ENCODE data around the gene BCAS3. TPM values are rescaled to one million over a fixed set of nuclear protein-coding genes. Genes with fewer than 3 reads are reported as not detected.
"Not testable (repeated sequence)": the region's sequence is repeated elsewhere in the genome, so short reads cannot be mapped to it uniquely, and the experiment has no call there.

Gene BCAS3
- total RNA-seq, 1 donor from 2014 or later = 17.1 TPM

DNA sequence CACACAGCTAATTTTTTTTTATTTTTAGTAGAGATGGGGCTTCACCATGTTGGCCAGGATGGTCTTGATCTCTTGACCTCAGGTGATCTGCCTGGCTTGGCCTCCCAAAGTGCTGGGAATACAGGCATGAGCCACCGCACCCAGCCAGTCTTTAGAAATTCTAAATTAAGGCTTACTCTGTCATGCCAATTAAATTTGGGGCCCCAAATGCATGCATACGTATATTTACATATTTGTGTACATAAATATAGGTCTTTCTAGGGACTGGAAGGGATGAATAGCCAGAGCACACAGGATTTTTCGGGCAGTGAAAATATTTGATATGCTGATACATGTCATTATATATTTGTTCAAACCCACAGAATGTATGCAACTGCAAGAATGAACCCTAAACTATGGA, 105.1 kb downstream of the BCAS3 start:
- DNase-seq (ENCODE audit: low read depth, low spot score) = no peak

DNA sequence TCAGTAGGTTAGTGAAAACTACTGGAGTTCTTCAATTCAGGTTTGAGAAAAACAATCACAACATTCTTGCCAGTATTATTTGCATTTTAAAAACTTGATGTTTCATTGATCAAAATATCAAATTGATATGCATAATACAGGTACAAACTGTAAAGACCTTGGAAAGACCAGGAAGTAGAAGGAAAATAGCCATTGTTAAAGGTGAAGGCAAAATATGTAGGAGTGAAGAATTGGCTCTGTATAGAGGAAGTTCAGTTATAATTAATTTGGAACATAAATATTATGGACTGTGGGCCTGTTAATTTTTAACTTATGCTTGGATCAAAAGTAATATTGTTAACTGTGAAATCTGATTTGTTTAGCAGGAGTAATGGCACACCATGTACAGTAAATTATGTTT, 112.6 kb downstream of the BCAS3 start:
- DNase-seq (ENCODE audit: low read depth, low spot score) = no peak

DNA sequence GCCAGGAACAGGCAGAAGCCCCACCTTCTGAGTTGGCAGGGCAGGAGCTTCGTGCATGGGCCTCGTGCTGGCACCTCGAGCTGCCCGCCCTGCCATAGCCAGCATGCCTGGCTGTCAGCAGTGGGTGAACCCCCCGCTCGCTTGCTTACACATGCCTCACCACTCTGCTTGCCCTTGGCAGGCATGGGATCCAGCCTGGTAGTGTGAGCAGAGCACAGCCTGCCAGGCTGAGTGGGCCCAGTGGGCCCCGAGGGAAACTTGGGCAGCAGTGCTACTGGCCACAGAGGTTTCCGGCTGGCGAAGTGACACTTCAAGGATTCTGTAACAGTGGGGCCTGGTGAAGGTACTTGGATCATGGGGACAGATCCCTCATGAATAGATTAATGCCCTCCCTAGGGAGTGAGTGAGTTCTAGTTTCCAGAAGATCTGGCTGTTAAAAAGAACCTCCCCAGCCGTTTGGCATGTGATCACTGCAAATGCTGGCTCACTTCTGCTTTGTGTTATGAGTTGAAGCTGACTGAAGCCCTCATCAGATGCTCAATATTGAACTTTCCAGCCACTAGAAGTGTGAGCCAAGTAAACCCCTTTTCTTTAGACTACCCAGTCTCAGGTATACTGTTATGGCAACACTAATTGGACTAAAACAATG, 114.7 kb downstream of the BCAS3 start:
- DNase-seq (ENCODE audit: low read depth, low spot score) = no peak

- DNase-seq (ENCODE audit: low read depth, low spot score) = no peak
Measured at GRCh38 chr17:60798576-60798975, 120.9 kb downstream of the BCAS3 start.

- DNase-seq (ENCODE audit: low read depth, low spot score) = no peak
Measured at GRCh38 chr17:60802377-60802776, 124.7 kb downstream of the BCAS3 start.

- no peak for DNase-seq (ENCODE audit: low read depth, low spot score)
Measured at GRCh38 chr17:60803059-60803458, 125.4 kb downstream of the BCAS3 start.

DNA sequence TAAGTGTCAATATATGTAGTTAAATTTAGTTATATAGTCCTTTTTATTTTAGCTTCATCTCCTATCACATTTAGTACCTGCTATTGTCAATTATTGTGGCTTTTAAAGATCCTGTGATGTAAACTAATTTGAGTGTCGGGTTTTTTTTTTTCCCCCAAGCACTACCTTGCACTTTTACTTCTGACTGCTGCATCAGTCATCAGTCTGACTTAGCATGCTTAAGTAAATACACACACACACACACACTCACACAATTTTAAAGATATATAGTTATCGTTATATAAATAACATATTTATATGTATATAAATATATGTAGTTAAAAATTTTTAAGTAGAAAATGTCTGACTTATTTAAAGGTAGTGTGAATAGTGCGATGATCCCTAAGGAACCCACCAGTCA, 127.2 kb downstream of the BCAS3 start:
- DNase-seq (ENCODE audit: low read depth, low spot score) = no peak

DNA sequence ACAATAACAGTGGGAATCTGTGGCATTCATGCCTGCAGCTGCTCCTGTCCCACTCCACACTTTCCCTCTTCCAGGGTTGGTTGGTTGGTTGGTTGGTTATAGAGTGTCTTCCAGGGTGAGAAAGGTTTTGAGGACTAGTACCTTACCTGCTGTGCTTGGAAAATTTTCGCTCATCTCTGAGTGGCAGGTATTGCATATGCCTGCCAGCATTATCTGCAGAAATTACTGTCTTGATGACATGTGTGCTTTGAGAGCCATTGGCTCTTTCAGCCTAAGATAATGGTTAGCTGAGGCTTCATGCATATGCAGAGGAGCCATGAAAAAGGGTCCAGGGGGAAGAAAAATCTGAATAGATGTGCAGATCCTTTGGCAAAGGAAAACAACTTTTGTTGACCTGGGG, 131.8 kb downstream of the BCAS3 start:
- no peak for DNase-seq (ENCODE audit: low read depth, low spot score)

- not testable (repeated sequence) for DNase-seq (ENCODE audit: low read depth, low spot score)
Measured at GRCh38 chr17:60814941-60815340, 137.3 kb downstream of the BCAS3 start.

DNA sequence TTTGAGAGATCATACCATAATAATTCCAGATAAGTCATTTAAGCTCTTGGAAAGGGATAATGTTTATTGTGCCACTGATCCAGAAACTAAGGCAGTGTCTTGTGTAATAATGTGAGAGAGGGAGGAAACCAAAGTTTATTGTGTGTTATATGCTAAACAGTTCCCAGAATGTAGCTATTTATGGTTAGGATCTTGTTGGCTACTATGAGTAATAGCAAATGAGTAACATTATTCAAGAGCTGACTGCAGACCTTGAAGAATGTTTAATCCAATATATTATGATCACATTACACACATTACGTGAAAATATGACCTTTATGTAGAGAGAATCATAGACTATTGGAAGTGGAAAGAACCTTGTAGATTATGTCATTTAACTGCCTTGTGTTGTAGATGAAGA, 139.5 kb downstream of the BCAS3 start:
- no peak for DNase-seq (ENCODE audit: low read depth, low spot score)

DNA sequence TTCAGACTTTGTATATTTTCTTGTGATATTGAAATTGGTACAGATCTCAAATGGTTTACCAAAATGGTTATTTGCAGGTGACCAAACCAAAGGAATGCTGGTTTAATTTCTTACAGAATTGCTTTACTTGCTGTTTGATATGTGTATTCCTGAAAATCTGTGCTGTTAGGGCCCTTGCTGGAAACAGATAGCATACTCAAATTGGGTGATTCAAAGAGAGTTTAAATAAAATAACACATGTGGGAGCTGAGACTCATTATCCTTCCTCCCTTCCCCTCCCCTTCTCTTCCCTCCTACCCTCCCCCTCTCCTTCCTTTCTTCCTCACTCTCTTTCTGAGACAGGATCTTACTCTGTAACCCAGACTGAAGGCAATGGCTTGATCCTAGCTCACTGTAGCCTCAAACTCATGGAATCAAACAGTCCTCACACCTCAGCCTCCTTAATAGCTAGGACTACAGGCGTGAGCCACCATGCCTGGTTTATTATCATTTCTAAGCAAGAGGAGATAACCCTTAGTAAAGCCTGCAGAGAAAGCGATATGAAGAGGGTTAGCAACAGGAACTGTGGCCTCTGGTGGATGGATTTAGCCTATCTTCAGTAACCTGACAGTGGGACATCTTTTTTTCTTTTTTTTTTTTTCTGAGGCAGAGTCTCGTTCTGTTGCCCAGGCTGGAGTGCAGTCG, 141.9 kb downstream of the BCAS3 start:
- DNase-seq (ENCODE audit: low read depth, low spot score) = no peak

- no peak for DNase-seq (ENCODE audit: low read depth, low spot score)
Measured at GRCh38 chr17:60823515-60823914, 145.9 kb downstream of the BCAS3 start.

DNA sequence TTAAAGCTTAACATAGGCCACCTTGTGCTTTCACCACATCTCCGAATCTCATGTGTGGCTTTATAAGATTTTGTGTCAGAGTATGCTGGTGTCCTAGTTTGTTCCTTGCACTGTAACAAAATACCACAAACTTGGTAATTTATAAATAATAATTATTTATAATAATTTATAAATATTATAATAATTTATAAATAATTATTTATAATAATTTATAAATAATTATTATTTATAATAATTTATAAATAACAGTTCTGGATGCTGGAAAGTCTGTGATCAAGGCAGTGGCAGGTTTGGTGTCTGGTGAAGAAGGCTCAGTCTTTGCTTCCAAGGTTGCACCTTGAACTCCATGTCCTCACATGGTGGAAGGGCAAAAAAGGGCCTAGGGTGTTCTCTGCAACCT, 147.7 kb downstream of the BCAS3 start:
- DNase-seq (ENCODE audit: low read depth, low spot score) = no peak

GRCh38 chr17:60827943-60828342, 150.3 kb downstream of the BCAS3 start:
- DNase-seq (ENCODE audit: low read depth, low spot score) = no peak

GRCh38 chr17:60832151-60832585, 154.5 kb downstream of the BCAS3 start:
- no peak for DNase-seq (ENCODE audit: low read depth, low spot score)

- DNase-seq (ENCODE audit: low read depth, low spot score) = no peak
Measured at GRCh38 chr17:60832631-60833030, 155.0 kb downstream of the BCAS3 start.

GRCh38 chr17:60840456-60840855, 162.8 kb downstream of the BCAS3 start:
- DNase-seq (ENCODE audit: low read depth, low spot score) = no peak

- DNase-seq (ENCODE audit: low read depth, low spot score) = no peak
Measured at GRCh38 chr17:60845012-60845411, 167.4 kb downstream of the BCAS3 start.

DNA sequence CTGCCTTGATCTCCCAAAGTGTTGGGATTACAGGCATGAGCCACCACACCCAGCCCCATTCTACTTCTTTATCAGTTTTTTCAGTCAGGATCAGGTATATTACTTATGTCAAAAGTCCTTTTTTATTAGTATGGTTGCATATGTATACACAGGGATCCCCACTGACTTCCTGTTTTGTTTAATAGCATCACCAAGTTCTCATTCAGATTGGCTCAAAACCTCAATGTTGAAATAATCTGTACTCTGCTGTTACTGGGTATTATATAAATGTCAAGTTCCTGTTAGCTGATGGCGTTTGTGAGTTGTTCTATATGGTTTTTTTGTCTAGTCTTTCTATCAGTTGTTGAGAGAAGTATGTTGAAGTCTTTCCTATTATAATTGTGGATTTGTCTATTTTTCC, 168.5 kb downstream of the BCAS3 start:
- DNase-seq (ENCODE audit: low read depth, low spot score) = no peak

- DNase-seq (ENCODE audit: low read depth, low spot score) = no peak
Measured at GRCh38 chr17:60851181-60851580, 173.5 kb downstream of the BCAS3 start.

GRCh38 chr17:60857556-60858080, 180.0 kb downstream of the BCAS3 start:
- no peak for DNase-seq (ENCODE audit: low read depth, low spot score)

GRCh38 chr17:60862482-60862881, 184.8 kb downstream of the BCAS3 start:
- DNase-seq (ENCODE audit: low read depth, low spot score) = no peak

Data from pulmonary artery endothelial cell (primary cell).